K562 (cell line): Measurements from ENCODE around the gene SNRNP70. TPM values are rescaled to one million over a fixed set of nuclear protein-coding genes. Genes with fewer than 3 reads are reported as not detected.

Source experiments
- CC2D1A ChIP-seq: fragments of 450-650 bp; IDR thresholded peaks from 2 replicates; pipeline ENCODE4 v1.6.1; 2017; ENCODE audit warnings: mild to moderate bottlenecking
- CHD1 ChIP-seq: fragments of 200-600 bp; sonication (generic); IDR thresholded peaks from one replicate; pipeline ENCODE4 v1.6.1; 2012; ENCODE audit warnings: mild to moderate bottlenecking, moderate library complexity, low read length, inconsistent platforms
- CHD2 ChIP-seq: IDR thresholded peaks from 2 replicates; pipeline ENCODE4 v1.6.1; 2011; ENCODE audit warnings: low read depth, low read length
- CHD7 ChIP-seq: fragments of 200-600 bp; sonication (generic); IDR thresholded peaks from one replicate; pipeline ENCODE4 v1.6.1; 2012; ENCODE audit warnings: mild to moderate bottlenecking, low read depth, low read length, inconsistent platforms
- DNMT1 ChIP-seq: fragments of 450-650 bp; IDR thresholded peaks from 2 replicates; pipeline ENCODE4 v1.6.1; 2016; ENCODE audit warnings: antibody characterized with exemption, mild to moderate bottlenecking
- ETS2 ChIP-seq: IDR thresholded peaks from 2 replicates; pipeline ENCODE4 v1.6.1; 2016; ENCODE audit warnings: borderline replicate concordance, missing genetic modification characterization, mild to moderate bottlenecking, moderate library complexity, missing compliant biosample characterization; ENCODE audit not compliant: poor library complexity, severe bottlenecking
- FOXJ2 ChIP-seq: fragments of 200-800 bp; sonication (Bioruptor generic); IDR thresholded peaks from 2 replicates; pipeline ENCODE4 v1.6.1; 2016; ENCODE audit warnings: missing genetic modification characterization, missing compliant biosample characterization
- GTF2E2 ChIP-seq: fragments of 200-800 bp; sonication (Bioruptor generic); IDR thresholded peaks from 2 replicates; pipeline ENCODE4 v1.6.1; 2016; ENCODE audit warnings: missing genetic modification characterization, missing compliant biosample characterization
- HCFC1 ChIP-seq: IDR thresholded peaks from 2 replicates; pipeline ENCODE4 v1.6.1; 2012; ENCODE audit warnings: low read depth, low read length, improper control_type of control experiment
- MYBL2 ChIP-seq, 2 experiments: fragments of 450-650 bp in 1 of 2; sonication (generic) in 1 of 2; formaldehyde crosslinking in 1 of 2; IDR thresholded peaks; 2 replicates each; pipeline versions ENCODE4 v1.6.1 to v1.8.1; 2017 to 2022; ENCODE audit warnings: borderline replicate concordance in 1 of 2, inconsistent platforms in 1 of 2, low read depth in 1 of 2, mild to moderate bottlenecking in 1 of 2, missing genetic modification reagents in 1 of 2, moderate library complexity in 1 of 2
- NCOA6 ChIP-seq: fragments of 450-650 bp; IDR thresholded peaks from 2 replicates; pipeline ENCODE4 v1.6.1; 2017; ENCODE audit warnings: mild to moderate bottlenecking
- RUNX1 ChIP-seq: sonication (generic); IDR thresholded peaks from 2 replicates; pipeline ENCODE4 v1.6.1; 2016; ENCODE audit warnings: antibody characterized with exemption, low read depth
- SUPT5H ChIP-seq: fragments of 450-650 bp; IDR thresholded peaks from 2 replicates; pipeline ENCODE4 v1.6.1; 2016
- TAF1 ChIP-seq: IDR thresholded peaks from 2 replicates; pipeline ENCODE4 v1.6.1; 2011; ENCODE audit warnings: mild to moderate bottlenecking, low read length, moderate library complexity; ENCODE audit not compliant: insufficient read depth, control insufficient read depth, severe bottlenecking; ENCODE audit errors: extremely low read depth
- ZBTB33 ChIP-seq: sonication (generic); formaldehyde crosslinking; IDR thresholded peaks from 2 replicates; pipeline ENCODE4 v1.8.1; 2023; ENCODE audit warnings: mild to moderate bottlenecking, missing genetic modification reagents
- ZNF507 ChIP-seq: conservative IDR thresholded peaks from 2 replicates; pipeline ENCODE4 v1.6.1; 2017; ENCODE audit warnings: missing genetic modification characterization, missing compliant biosample characterization
- polyA plus RNA-seq, 8 experiments: library from polyadenylated mRNA; depleted of rRNA in 4 of 8; stranded (reverse) in 5 of 8; unstranded in 3 of 8; fragments of >200 nt; fragmentation: Nextera tagmentation in 2 of 8; fragmentation: Illumina TruSeq in 1 of 8; extraction: Ambion mirVana in 2 of 8; extraction: Trizol in 1 of 8; gene quantifications; 2 replicates each; pipeline versions ENCODE4 v1.2.1 to v1.2.3, GENCODE V29; 2011 to 2014; ENCODE audit warnings: inconsistent platforms in 1 of 8, missing spikeins in 1 of 8
- total RNA-seq, 7 experiments: library from RNA; depleted of rRNA in 6 of 7; stranded (reverse); fragments of >200 nt in 6 of 7; fragmentation: Illumina TruSeq in 2 of 7; extraction: Trizol in 2 of 7; gene quantifications; 2 replicates each; pipeline versions ENCODE4 v1.2.1 to v1.2.3, GENCODE V29; 2011 to 2021; ENCODE audit warnings: low replicate concordance in 1 of 7

The SNRNP70 gene
- total and polyA plus RNA-seq, 9 of the 15 experiments (the other 6 are each of a cell fraction or from before 2014, with no cell fraction given): 2.8 to 496 (median 136) TPM

GRCh38 chr19:49128545-49129237 is 43.4 kb downstream of the SNRNP70 start (continued):
- TF ChIP-seq SUPT5H (peak; percentile 64), FOXJ2 (tag) (no peak), CC2D1A (no peak), GTF2E2 (tag) (no peak), TAF1 (no peak), MYBL2 (IDR thresholded peaks at IDR 0.05; ENCODE audit: low read depth) (no peak), MYBL2 (CRISPR knock-in tag; IDR thresholded peaks at IDR 0.05; ENCODE audit: borderline replicate concordance) (no peak), DNMT1 (no peak), ZNF507 (tag) (no peak), HCFC1 (no peak), NCOA6 (no peak), CHD2 (no peak), CHD7 (no peak), CHD1 (no peak), RUNX1 (no peak), ETS2 (tag) (no peak), ZBTB33 (CRISPR knock-in tag) (no peak)
